Hepatocyte (in vitro differentiated cells): Measurements from ENCODE around the gene RNF41.

Experiments
- EZH2 ChIP-seq: fragments of 200-600 bp; sonication (generic); IDR thresholded peaks from 2 replicates; pipeline ENCODE4 v1.6.1; 2016; ENCODE audit warnings: antibody characterized with exemption, mild to moderate bottlenecking, borderline replicate concordance
- EZH2phosphoT487 ChIP-seq: fragments of 200-600 bp; sonication (generic); IDR thresholded peaks from one replicate; pipeline ENCODE4 v1.6.1; 2018; ENCODE audit warnings: antibody characterized with exemption, mild to moderate bottlenecking, low read depth, moderate library complexity; ENCODE audit not compliant: unreplicated experiment, severe bottlenecking
- TF ChIP-seq, protein P1 (sequence below): fragments of 200-600 bp; sonication (generic); IDR thresholded peaks from 2 replicates; pipeline ENCODE4 v1.5.1; 2016; ENCODE audit warnings: antibody characterized with exemption, mild to moderate bottlenecking; ENCODE audit not compliant: poor library complexity

DNA sequence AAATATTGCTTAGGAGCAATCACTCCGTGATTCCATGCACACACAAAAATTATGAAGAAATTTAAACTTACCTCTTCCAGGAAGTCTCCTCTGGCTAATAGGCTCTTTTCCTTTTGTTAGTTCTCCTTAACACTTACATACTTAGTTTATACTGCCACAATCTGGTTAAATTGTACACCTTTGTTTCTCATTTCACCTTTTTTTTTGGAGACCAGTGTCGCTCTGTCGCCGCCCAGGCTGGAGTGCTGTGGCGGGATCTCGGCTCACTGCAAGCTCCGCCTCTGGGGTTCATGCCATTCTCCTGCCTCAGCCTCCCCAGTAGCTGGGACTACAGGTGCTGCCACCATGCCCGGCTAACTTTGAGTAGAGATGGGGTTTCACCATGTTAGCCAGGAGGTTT is 38.7 kb upstream of the RNF41 start:
- TF ChIP-seq, protein P1, sequence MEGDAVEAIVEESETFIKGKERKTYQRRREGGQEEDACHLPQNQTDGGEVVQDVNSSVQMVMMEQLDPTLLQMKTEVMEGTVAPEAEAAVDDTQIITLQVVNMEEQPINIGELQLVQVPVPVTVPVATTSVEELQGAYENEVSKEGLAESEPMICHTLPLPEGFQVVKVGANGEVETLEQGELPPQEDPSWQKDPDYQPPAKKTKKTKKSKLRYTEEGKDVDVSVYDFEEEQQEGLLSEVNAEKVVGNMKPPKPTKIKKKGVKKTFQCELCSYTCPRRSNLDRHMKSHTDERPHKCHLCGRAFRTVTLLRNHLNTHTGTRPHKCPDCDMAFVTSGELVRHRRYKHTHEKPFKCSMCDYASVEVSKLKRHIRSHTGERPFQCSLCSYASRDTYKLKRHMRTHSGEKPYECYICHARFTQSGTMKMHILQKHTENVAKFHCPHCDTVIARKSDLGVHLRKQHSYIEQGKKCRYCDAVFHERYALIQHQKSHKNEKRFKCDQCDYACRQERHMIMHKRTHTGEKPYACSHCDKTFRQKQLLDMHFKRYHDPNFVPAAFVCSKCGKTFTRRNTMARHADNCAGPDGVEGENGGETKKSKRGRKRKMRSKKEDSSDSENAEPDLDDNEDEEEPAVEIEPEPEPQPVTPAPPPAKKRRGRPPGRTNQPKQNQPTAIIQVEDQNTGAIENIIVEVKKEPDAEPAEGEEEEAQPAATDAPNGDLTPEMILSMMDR, result no peak
- TF ChIP-seq EZH2, result no peak
- no peak for TF ChIP-seq EZH2phosphoT487
